ENCODE data around the gene SLC7A8.
"Not testable (repeated sequence)": the region's sequence is repeated elsewhere in the genome, so short reads cannot be mapped to it uniquely, and the experiment has no call there.

Gene SLC7A8

GRCh38 chr14:23183479-23183878, at the start of gene SLC7A8:
TSS of gene SLC7A8 (minus strand) at chr14:23183660. CDS start at chr14:23182914, 746 bp downstream.
- peak in 1 of 2 donors; percentile 7 for DNase-seq

GRCh38 chr14:23232241-23232808, 48.9 kb upstream of the SLC7A8 start:
- not testable (repeated sequence) for DNase-seq

- DNase-seq = no peak
Measured at GRCh38 chr14:23228812-23229211, 45.4 kb upstream of the SLC7A8 start.

- no peak for DNase-seq
Measured at GRCh38 chr14:23227566-23227965, 44.1 kb upstream of the SLC7A8 start.

GRCh38 chr14:23224958-23225357, 41.5 kb upstream of the SLC7A8 start:
- DNase-seq = not testable (repeated sequence)

GRCh38 chr14:23219075-23219474, 35.6 kb upstream of the SLC7A8 start:
- DNase-seq = no peak

- no peak for DNase-seq
Measured at GRCh38 chr14:23217032-23218020, 33.9 kb upstream of the SLC7A8 start.

GRCh38 chr14:23215421-23215820, 32.0 kb upstream of the SLC7A8 start:
- no peak for DNase-seq

- DNase-seq = no peak
Measured at GRCh38 chr14:23209651-23210423, 26.4 kb upstream of the SLC7A8 start.

GRCh38 chr14:23208324-23208723, 24.9 kb upstream of the SLC7A8 start:
- no peak for DNase-seq

GRCh38 chr14:23207146-23207540, 23.7 kb upstream of the SLC7A8 start:
- no peak for DNase-seq

GRCh38 chr14:23206422-23207145, 23.1 kb upstream of the SLC7A8 start:
- DNase-seq = no peak

- no peak for DNase-seq
Measured at GRCh38 chr14:23202001-23202400, 18.5 kb upstream of the SLC7A8 start.

GRCh38 chr14:23199141-23199540, 15.7 kb upstream of the SLC7A8 start:
- DNase-seq = not testable (repeated sequence)

GRCh38 chr14:23196487-23196886, 13.0 kb upstream of the SLC7A8 start:
- not testable (repeated sequence) for DNase-seq

- no peak for DNase-seq
Measured at GRCh38 chr14:23195552-23196101, 12.2 kb upstream of the SLC7A8 start.

- DNase-seq = no peak
Measured at GRCh38 chr14:23193432-23193831, 10.0 kb upstream of the SLC7A8 start.

- no peak for DNase-seq
Measured at GRCh38 chr14:23187925-23188324, 4.5 kb upstream of the SLC7A8 start.

- peak in 1 of 2 donors; percentile 23 for DNase-seq
Measured at GRCh38 chr14:23186913-23187654, 3.6 kb upstream of the SLC7A8 start.

GRCh38 chr14:23185063-23185462, 1.6 kb upstream of the SLC7A8 start:
- no peak for DNase-seq

GRCh38 chr14:23183158-23183470, 346 bp downstream of the SLC7A8 start:
- no peak for DNase-seq

All from stimulated activated CD4-positive, alpha-beta T cell treated with anti-CD3 and anti-CD28 coated beads, Interleukin-2, amount 100 ng/mL, for 48 hours (primary cell).